HEK293T (cell line): ENCODE data around the gene BRI3BP.

ENCODE experiments used
- BHLHE40 ChIP-seq: fragments of 450-650 bp; IDR thresholded peaks from 2 replicates; pipeline ENCODE4 v1.6.1; 2016; ENCODE audit warnings: mild to moderate bottlenecking, moderate library complexity, borderline replicate concordance
- CTBP1 ChIP-seq: fragments of 450-650 bp; IDR thresholded peaks from 2 replicates; pipeline ENCODE4 v1.6.1; 2016; ENCODE audit warnings: borderline replicate concordance
- ELF4 ChIP-seq: fragments of 450-650 bp; IDR thresholded peaks from 2 replicates; pipeline ENCODE4 v1.6.1; 2017; ENCODE audit warnings: antibody characterized with exemption
- FOXA1 ChIP-seq: fragments of 450-650 bp; IDR thresholded peaks from 2 replicates; pipeline ENCODE4 v1.6.1; 2016; ENCODE audit warnings: mild to moderate bottlenecking
- FOXK2 ChIP-seq: fragments of 450-650 bp; IDR thresholded peaks from 2 replicates; pipeline ENCODE4 v1.6.1; 2016; ENCODE audit warnings: mild to moderate bottlenecking
- FOXM1 ChIP-seq: fragments of 450-650 bp; IDR thresholded peaks from 2 replicates; pipeline ENCODE4 v1.6.1; 2017; ENCODE audit warnings: mild to moderate bottlenecking, borderline replicate concordance
- HDGF ChIP-seq: fragments of 450-650 bp; IDR thresholded peaks from 2 replicates; pipeline ENCODE4 v1.6.1; 2017; ENCODE audit warnings: antibody characterized with exemption, borderline replicate concordance
- LEF1 ChIP-seq: fragments of 450-650 bp; IDR thresholded peaks from 2 replicates; pipeline ENCODE4 v1.6.1; 2017; ENCODE audit warnings: mild to moderate bottlenecking, borderline replicate concordance
- NFRKB ChIP-seq: fragments of 450-650 bp; IDR thresholded peaks from 2 replicates; pipeline ENCODE4 v1.6.1; 2016; ENCODE audit warnings: mild to moderate bottlenecking, moderate library complexity
- PKNOX1 ChIP-seq: fragments of 450-650 bp; IDR thresholded peaks from 2 replicates; pipeline ENCODE4 v1.6.1; 2016
- SUZ12 ChIP-seq: fragments of 450-650 bp; IDR thresholded peaks from 2 replicates; pipeline ENCODE4 v1.6.1; 2016; ENCODE audit warnings: mild to moderate bottlenecking
- ZNF384 ChIP-seq: fragments of 450-650 bp; IDR thresholded peaks from 2 replicates; pipeline ENCODE4 v1.6.1; 2016

GRCh38 chr12:125057708-125058107 lies 64.3 kb downstream of the BRI3BP start:
- no peak for TF ChIP-seq FOXK2
- no peak for TF ChIP-seq ELF4
- TF ChIP-seq BHLHE40 = no peak
- TF ChIP-seq PKNOX1 = no peak
- TF ChIP-seq CTBP1 = no peak
- TF ChIP-seq ZNF384 = no peak
- TF ChIP-seq SUZ12 = no peak
- TF ChIP-seq FOXA1 = no peak
- TF ChIP-seq FOXM1 = no peak
- TF ChIP-seq NFRKB = no peak
- TF ChIP-seq HDGF = no peak
- TF ChIP-seq LEF1 = no peak
